Spleen (tissue), 7 donors: Measurements from ENCODE around the gene KCTD13.

ENCODE experiments used
- POLR2A ChIP-seq, 3 donors: fragments of 450-650 bp; IDR thresholded peaks; one replicate each; pipeline ENCODE4 v1.5.1; 2017; ENCODE audit warnings: antibody characterized with exemption in 3 of 3, mild to moderate bottlenecking in 1 of 3
- TF ChIP-seq, protein P1 (sequence below), 11 experiments: fragments of 200-600 bp in 7 of 11; fragments of 450-650 bp in 4 of 11; sonication (generic) in 4 of 11; IDR thresholded peaks in 8 of 11; conservative IDR thresholded peaks in 3 of 11; 1 replicate in 7 of 11; 2 replicates in 4 of 11; pipeline versions ENCODE4 v1.4.0 to v1.8.0; 2016 to 2021; ENCODE audit warnings: antibody characterized with exemption in 11 of 11, inconsistent platforms in 4 of 11, mild to moderate bottlenecking in 1 of 11
- donor health status: DM: no; HTN: no; CAD: no; lungs with moderate emphysema.
- donor health status: DM: no; HTN: no; CAD: no.
- donor health status: DM: no; HTN: no; CAD: no.

DNA sequence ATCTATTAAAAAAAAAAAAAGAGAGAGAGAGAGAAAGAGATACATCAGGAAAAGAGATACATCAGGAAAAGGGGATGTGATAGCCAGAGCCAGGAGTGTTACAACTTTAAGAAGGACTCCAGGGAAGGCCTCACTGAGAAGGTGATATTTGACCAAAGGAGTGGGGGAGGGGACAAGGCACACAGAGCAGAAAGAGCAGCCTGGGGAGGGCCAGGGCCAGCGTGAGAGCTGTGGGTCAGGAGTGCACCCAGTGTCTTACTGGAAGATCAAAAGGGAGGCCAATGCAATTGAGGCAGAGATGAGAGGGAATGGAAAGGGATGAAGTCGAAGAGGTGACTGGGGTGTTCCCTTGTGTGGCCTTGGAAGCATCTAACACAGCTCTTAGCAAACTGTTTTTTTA lies 18.1 kb downstream of the KCTD13 start:
- TF ChIP-seq, protein P1, sequence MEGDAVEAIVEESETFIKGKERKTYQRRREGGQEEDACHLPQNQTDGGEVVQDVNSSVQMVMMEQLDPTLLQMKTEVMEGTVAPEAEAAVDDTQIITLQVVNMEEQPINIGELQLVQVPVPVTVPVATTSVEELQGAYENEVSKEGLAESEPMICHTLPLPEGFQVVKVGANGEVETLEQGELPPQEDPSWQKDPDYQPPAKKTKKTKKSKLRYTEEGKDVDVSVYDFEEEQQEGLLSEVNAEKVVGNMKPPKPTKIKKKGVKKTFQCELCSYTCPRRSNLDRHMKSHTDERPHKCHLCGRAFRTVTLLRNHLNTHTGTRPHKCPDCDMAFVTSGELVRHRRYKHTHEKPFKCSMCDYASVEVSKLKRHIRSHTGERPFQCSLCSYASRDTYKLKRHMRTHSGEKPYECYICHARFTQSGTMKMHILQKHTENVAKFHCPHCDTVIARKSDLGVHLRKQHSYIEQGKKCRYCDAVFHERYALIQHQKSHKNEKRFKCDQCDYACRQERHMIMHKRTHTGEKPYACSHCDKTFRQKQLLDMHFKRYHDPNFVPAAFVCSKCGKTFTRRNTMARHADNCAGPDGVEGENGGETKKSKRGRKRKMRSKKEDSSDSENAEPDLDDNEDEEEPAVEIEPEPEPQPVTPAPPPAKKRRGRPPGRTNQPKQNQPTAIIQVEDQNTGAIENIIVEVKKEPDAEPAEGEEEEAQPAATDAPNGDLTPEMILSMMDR (IDR thresholded peaks at IDR 0.05 in 8 of 11, conservative IDR thresholded peaks at IDR 0.05 in 3 of 11), result no peak
- no peak for TF ChIP-seq POLR2A (IDR thresholded peaks at IDR 0.05)
